Measurements from ENCODE around the gene JPH4. TPM values are rescaled to one million over a fixed set of nuclear protein-coding genes. Genes with fewer than 3 reads are reported as not detected.

Gene JPH4
- not detected in 2 replicates for total RNA-seq (2014; rRNA removed; shearing (Covaris generic))

DNA sequence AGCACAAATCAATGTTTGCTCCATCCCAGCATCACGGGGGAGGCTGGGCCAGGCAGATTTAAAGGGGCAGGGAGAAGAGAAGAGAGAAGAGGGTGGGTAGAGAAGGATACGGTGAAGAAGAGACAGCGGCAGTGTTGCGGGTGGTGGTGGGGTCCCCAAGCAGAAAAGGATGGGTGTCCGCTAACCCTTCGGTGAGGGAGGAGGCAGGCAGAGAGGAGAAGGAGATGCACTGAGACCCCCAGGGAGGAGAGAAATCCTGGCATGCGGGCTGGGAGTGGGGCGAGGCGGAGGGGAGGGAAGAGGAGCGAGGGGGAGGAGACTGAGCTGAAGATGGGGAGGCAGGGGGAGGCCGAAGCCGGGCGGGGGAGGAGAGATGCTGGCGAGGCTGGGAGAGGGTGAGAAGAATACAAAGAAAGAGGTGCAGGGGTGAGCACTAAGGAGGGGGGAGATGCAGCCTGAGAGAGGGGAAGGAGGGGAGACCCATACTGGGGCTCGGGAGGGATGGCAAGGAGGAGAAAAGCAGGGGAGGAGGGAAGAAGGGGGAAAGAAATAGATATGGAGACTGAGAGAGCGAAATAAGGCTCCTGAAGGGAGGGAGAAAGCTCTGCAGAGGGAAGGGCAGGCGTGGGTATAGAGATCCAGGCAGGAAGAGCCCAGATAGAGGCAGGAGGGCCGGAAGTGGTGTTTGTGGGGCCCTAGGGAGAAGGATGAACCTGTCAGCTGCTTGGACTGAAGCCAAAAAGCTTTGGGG is at the start of gene JPH4:
JPH4 (minus strand) TSS at position 231 of the 751 bp plus-strand sequence. CDS start 1,337 bp downstream, outside the sequence.
- Histone ChIP-seq H3K4me1 (replicated peaks) (no peaks in the 10 kb centered on the region), H3K27ac (no peak within 1 kb of the TSS), H3K36me3 (no peaks in the 10 kb centered on the region), H3K9me3 (replicated peaks) (no peaks in the 10 kb centered on the region), H3K27me3 (replicated peaks) (peaks cover 48% of the 10 kb centered on the region), H3K4me3 (no peak within 1 kb of the TSS)
- no peak for DNase-seq (ENCODE audit: low read depth in 1 of 2, low spot score in 2 of 2)

DNA sequence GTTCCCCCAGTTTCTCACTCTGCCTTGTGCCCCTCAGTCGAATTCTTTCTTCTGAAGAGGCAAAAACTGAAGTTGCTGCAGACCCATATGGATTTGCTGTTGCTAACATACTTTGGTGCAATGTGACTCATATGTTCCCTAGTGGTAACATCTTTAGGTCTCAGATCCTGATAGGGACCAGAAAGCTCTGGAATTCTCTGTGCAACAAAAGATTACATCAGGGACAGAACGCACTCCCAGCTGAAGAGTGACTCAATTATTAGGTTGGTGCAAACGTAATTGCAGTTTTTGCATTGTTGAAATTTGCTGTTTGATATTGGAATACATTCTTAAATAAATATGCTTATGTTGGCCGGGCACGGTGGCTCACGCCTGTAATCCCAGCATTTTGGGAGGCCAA is 49.4 kb upstream of the JPH4 start:
- DNase-seq (ENCODE audit: low read depth in 1 of 2, low spot score in 2 of 2): no peak
- peaks cover 2% of the 10 kb centered on the region; the same call in 1 of the 2 replicates for H3K9me3 ChIP-seq (replicated peaks)

DNA sequence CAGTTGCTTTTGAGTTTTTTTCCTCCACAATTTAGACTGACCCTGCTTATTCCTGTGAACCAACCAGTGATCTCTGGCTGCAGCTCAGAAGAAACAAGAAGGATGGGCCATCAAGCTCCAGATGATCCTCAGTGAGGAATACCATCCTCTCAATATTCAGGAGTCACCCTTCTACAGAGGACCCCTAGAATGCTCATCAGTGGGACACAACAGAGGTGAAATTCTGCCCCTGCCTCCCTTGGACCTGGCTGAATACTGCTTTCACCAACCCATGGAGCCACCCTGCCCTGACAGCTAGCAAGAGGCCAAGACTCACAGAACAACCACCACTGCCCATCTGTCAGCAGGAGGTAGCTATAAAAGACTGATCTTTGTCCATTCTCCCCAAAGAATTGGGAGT is 48.4 kb upstream of the JPH4 start:
- no peak for DNase-seq (ENCODE audit: low read depth in 1 of 2, low spot score in 2 of 2)
- no peaks in the 10 kb centered on the region for H3K4me1 ChIP-seq (replicated peaks)
- no peak overlapping the region for H3K27ac ChIP-seq
- H3K27me3 ChIP-seq (replicated peaks): no peaks in the 10 kb centered on the region
- H3K4me3 ChIP-seq: no peak overlapping the region
- H3K36me3 ChIP-seq: no peaks in the 10 kb centered on the region
- H3K9me3 ChIP-seq (replicated peaks): peaks cover 2% of the 10 kb centered on the region; the same call in 1 of the 2 replicates

More for the DNA sequence above, 49.4 kb upstream of the JPH4 start:
- no peaks in the 10 kb centered on the region for H3K36me3 ChIP-seq
- no peaks in the 10 kb centered on the region for H3K27me3 ChIP-seq (replicated peaks)
- no peaks in the 10 kb centered on the region for H3K4me1 ChIP-seq (replicated peaks)
- no peak overlapping the region for H3K4me3 ChIP-seq
- no peak overlapping the region for H3K27ac ChIP-seq

DNA sequence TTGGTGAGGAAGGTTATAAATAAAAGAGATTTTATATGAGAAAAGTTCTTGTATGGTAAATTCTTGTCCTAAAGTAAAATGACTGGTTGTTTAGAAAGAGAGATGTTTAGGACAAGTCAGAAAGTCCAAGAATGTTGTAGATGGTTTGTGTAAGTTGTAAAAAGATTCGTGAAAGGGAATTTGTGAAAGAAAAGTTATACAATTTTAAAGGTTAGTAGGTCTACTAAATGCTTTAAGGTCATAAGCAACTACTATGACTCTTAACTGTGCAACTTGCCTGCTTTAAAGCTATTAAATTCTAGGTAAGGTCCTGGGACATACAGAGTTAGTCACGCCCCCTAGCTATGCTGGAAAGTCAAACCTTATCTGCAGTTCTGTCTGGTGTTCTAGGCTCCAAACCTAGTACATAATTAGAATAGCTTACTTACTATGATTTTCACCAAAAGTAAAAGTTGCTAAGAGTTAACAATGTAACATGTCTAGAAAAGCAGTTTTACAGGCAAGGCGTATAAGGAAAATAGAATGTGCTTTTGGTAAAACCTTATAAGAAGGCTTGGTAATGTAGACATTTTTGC is 46.3 kb upstream of the JPH4 start:
- H3K9me3 ChIP-seq (replicated peaks): peaks cover 2% of the 10 kb centered on the region; the same call in 1 of the 2 replicates
- H3K36me3 ChIP-seq: no peaks in the 10 kb centered on the region
- H3K27ac ChIP-seq: no peak overlapping the region
- no peaks in the 10 kb centered on the region for H3K4me1 ChIP-seq (replicated peaks)
- H3K27me3 ChIP-seq (replicated peaks): no peaks in the 10 kb centered on the region
- H3K4me3 ChIP-seq: no peak overlapping the region
- DNase-seq (ENCODE audit: low read depth in 1 of 2, low spot score in 2 of 2): no peak

DNA sequence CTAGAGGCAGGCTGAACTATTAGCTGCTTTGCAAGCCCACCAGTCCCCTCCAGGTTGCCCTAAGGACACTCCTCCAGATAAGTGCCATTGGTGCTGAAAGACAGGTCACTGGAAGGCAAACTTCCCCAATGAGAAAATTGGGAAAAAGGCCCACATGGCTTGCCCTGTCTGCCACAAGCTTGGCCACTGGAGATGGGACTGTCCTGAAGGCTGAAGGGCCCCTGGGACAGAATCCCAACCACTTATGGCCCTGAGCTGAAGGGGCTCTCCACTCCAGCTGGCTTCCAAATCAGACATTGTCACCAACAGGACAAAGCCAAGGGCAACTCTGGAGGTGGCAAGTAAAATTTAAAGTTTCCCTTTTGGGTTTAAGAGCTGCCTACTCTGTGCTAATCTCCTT is 45.4 kb upstream of the JPH4 start:
- Histone ChIP-seq H3K9me3 (replicated peaks) (peaks cover 2% of the 10 kb centered on the region; the same call in 1 of the 2 replicates), H3K4me3 (no peak overlapping the region), H3K4me1 (replicated peaks) (no peaks in the 10 kb centered on the region), H3K27me3 (replicated peaks) (no peaks in the 10 kb centered on the region), H3K27ac (no peak overlapping the region), H3K36me3 (no peaks in the 10 kb centered on the region)
- DNase-seq (ENCODE audit: low read depth in 1 of 2, low spot score in 2 of 2): no peak

DNA sequence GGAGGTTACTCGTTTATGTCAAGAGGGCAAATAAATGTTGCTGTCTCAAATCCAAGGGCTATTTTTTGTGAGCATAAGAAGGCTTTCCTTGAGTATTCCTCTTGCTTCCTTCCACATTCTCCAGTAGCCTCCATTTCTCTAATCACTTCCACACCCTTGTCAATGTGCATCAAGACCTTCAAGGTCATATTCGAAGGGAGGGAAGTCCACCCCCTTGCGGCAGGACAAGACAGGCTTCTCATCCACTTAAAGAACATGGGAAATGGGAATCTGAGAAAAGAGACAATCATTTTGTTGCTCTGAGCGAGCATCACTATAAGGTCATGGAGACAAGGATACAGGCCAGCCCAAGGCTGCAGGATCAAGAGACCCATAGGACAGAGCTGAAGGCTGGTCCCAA is 44.4 kb upstream of the JPH4 start:
- Histone ChIP-seq H3K4me3 (no peak overlapping the region), H3K36me3 (no peaks in the 10 kb centered on the region), H3K4me1 (replicated peaks) (no peaks in the 10 kb centered on the region), H3K27me3 (replicated peaks) (no peaks in the 10 kb centered on the region), H3K27ac (no peak overlapping the region), H3K9me3 (replicated peaks) (peaks cover 2% of the 10 kb centered on the region; the same call in 1 of the 2 replicates)
- DNase-seq (ENCODE audit: low read depth in 1 of 2, low spot score in 2 of 2): no peak

DNA sequence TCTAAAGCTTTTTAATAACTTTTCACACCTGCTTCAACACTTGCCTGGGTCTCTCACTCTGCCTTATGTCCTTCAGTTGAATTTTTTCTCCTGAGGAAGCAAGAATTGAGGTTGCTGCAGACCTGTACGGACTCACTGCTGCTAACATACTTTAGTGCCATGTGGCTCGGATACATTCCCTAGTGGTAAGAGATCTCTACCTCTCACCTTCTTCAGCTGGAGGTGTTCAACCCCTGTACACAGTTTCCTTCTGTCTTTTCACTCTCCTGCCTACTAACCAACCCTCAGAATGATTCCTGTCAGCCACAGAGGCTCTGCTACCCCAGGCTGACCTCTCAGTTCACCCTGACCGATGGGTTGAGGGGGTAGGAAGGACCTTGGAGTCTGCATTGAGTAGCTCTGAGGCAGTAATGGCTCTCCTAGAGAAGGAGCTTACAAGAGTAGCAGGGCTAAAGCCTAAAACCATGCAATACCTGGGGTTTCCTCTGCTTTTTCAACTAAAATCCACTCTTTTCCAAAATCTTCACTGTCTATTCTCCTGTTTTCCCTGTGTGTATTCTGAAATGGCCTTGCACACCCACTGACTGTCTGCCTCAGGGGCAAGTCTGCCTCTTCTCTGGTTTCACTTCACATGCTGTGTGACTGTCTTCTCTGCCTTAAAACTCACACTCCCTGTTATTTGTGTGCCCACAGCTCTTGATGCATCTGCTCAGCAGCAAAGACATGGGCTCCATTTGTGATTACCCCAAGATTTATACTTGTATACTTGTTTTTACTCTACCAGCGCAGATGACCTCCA is 43.5 kb upstream of the JPH4 start:
- Histone ChIP-seq H3K9me3 (replicated peaks) (peaks cover 2% of the 10 kb centered on the region; the same call in 1 of the 2 replicates), H3K4me1 (replicated peaks) (no peaks in the 10 kb centered on the region), H3K27me3 (replicated peaks) (no peaks in the 10 kb centered on the region), H3K4me3 (no peak overlapping the region), H3K36me3 (no peaks in the 10 kb centered on the region), H3K27ac (no peak overlapping the region)
- no peak for DNase-seq (ENCODE audit: low read depth in 1 of 2, low spot score in 2 of 2)

DNA sequence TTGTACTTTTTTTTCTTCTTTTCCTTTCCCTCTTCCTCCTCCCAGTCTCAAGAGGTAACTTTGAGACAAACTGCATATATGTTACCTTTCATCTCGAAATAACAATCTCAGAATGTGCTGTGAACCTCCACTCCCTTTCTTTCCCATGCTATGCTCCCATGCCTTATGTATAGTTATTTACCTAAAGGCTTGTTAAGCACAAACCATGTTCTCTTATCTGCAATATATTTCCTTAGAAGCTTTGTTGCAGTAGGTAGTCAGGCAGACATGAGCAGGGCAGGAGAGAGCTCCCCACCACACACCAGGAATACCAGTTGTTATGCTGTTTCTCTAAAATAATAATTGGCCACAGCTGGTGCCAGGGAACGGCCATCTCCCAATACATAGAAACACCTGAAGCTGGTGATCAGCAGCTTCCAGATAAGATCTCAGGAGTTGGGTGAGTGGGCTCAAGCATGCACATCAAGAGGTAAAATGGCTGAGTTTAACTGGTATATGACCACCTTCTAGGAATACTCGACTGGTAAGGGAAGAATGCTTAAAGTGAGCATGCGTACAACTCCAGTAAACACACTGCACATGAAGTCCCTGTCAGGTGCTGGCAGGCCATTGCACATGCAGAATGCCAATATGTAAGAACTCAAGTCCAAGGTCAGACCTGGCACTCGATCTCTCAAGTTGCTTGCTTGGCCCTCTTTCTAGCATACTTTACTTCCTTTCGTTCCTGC is 42.8 kb upstream of the JPH4 start:
- Histone ChIP-seq H3K27ac (no peak overlapping the region), H3K9me3 (replicated peaks) (peaks cover 2% of the 10 kb centered on the region; the same call in 1 of the 2 replicates), H3K36me3 (no peaks in the 10 kb centered on the region), H3K4me3 (no peak overlapping the region), H3K4me1 (replicated peaks) (no peaks in the 10 kb centered on the region), H3K27me3 (replicated peaks) (no peaks in the 10 kb centered on the region)
- no peak for DNase-seq (ENCODE audit: low read depth in 1 of 2, low spot score in 2 of 2)

DNA sequence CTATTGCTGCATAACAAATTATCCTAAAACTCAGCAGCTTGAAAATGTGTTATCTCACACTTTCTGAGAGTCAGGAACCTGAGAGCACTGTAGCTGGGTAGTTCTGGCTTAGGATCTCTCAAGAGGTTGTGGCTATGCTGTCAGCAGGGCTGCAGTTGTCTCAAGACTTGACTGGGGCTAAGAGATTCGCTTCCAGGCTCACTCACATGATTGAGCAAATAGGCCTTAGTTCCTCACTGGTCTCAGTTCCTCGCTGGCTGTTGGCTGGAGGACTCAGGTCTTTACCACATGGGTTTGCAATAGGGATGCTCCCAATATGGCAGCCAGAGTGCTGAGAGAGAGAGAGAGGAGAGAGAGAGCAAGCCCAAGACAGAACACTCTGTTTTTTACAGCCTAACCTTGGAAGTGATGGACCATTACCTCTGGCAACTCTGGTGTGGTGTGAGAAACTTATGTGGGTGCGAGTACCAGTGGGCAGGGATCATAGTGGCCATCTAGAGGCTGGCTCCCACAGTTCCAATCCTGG is 41.6 kb upstream of the JPH4 start:
- peaks cover 2% of the 10 kb centered on the region; the same call in 1 of the 2 replicates for H3K9me3 ChIP-seq (replicated peaks)

DNA sequence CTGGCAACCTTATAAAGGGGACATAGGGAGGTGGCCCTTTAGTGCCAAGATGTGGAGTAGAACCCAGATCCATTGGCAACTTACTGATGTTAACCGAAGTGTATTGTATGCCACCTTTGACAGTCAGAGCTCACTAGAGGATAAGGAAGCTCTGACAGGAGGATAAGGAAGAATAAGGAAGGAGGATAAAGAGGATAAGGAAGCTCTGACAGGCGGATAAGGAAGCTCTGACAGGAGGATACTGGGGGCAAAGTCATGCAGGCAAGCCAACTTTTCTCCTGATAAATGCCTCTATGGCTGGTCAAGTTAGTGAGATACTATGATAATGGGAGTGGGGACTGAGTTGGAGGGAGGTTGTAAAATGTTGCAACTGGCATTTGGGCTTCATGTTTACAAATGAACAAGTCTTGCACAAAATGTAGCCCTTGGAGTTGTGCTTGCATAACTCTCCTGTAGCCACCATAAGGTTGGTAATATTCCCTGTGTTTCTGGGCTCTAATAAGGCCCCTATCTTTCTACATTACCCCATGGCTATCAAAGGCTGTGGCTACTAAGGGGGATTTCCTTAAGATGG is 39.9 kb upstream of the JPH4 start:
- Histone ChIP-seq H3K36me3 (no peaks in the 10 kb centered on the region), H3K9me3 (replicated peaks) (no peaks in the 10 kb centered on the region), H3K27ac (no peak overlapping the region), H3K4me3 (no peak overlapping the region), H3K27me3 (replicated peaks) (no peaks in the 10 kb centered on the region), H3K4me1 (replicated peaks) (no peaks in the 10 kb centered on the region)
- no peak for DNase-seq (ENCODE audit: low read depth in 1 of 2, low spot score in 2 of 2)

More for the DNA sequence above, 41.6 kb upstream of the JPH4 start:
- no peak for DNase-seq (ENCODE audit: low read depth in 1 of 2, low spot score in 2 of 2)
- H3K36me3 ChIP-seq: no peaks in the 10 kb centered on the region
- H3K4me3 ChIP-seq: no peak overlapping the region
- H3K27ac ChIP-seq: no peak overlapping the region
- H3K27me3 ChIP-seq (replicated peaks): no peaks in the 10 kb centered on the region
- H3K4me1 ChIP-seq (replicated peaks): no peaks in the 10 kb centered on the region

DNA sequence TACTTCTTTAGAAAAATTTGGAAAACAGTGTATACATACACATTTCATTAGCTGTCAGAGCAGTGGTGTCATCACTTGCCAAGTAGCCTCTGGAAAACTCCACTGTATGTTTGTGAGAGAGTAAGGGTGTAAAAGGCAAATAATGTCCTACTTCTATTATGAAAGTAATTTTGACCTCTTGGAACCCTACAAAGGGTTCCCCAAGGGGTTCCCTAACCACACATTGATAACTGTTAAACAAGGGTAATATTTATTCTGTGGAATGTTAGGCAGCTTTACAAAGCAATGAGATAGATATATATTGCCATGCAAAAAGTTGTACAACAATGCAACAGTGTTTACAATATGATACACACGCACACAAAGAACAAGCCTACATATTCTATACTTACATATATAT is 38.9 kb upstream of the JPH4 start:
- Histone ChIP-seq H3K27ac (no peak overlapping the region), H3K4me3 (no peak overlapping the region), H3K27me3 (replicated peaks) (no peaks in the 10 kb centered on the region), H3K36me3 (no peaks in the 10 kb centered on the region), H3K9me3 (replicated peaks) (no peaks in the 10 kb centered on the region), H3K4me1 (replicated peaks) (no peaks in the 10 kb centered on the region)
- no peak for DNase-seq (ENCODE audit: low read depth in 1 of 2, low spot score in 2 of 2)

DNA sequence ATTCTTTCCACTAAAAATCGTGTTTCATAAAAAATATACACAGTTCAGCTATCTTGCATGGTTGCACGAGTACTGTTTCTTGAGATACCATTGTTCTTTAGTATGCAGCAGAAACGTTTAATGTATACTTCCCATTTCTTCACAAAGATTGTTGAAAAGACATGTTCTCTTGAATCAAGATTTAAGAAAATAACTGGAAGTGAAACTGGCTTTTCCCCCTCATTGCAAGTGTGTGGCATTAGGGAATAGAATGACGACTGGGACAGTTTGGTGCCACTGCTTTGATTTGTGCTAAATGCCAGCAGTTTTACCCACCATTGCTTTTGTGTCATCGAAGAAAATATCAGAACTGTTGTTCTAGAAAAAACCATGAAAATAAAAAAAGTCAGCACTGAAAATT is 37.3 kb upstream of the JPH4 start:
- H3K4me3 ChIP-seq: no peak overlapping the region
- no peak for DNase-seq (ENCODE audit: low read depth in 1 of 2, low spot score in 2 of 2)
- H3K36me3 ChIP-seq: no peaks in the 10 kb centered on the region

DNA sequence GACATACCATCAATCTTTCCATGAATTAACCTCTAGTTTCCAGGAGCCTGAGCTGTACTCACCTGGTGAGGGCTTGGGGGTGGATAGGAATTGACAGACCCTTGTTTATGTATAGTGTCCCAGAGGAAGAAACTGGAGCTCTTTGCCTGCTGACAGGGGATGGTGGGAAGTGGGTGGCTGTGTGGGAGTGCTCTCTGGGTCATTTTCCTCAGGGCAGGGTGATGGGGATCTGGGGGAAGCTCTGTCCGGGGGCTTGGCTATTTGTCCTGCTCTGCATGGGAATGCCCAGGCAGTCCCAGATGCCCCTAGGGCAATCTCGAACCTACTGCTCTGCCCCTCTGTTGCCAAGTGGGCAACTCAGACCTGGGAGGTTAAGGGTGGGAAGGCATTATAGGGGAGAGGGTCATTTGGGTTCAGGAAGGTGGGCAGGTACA is 35.8 kb upstream of the JPH4 start:
- Histone ChIP-seq H3K9me3 (replicated peaks) (no peaks in the 10 kb centered on the region), H3K27ac (no peak overlapping the region), H3K27me3 (replicated peaks) (peaks cover 11% of the 10 kb centered on the region), H3K36me3 (no peaks in the 10 kb centered on the region), H3K4me3 (no peak overlapping the region), H3K4me1 (replicated peaks) (no peaks in the 10 kb centered on the region)
- no peak for DNase-seq (ENCODE audit: low read depth in 1 of 2, low spot score in 2 of 2)

More for the DNA sequence above, 37.3 kb upstream of the JPH4 start:
- H3K27ac ChIP-seq: no peak overlapping the region
- H3K4me1 ChIP-seq (replicated peaks): no peaks in the 10 kb centered on the region
- H3K9me3 ChIP-seq (replicated peaks): no peaks in the 10 kb centered on the region
- peaks cover 4% of the 10 kb centered on the region; the same call in 1 of the 2 replicates for H3K27me3 ChIP-seq (replicated peaks)

All from SJSA1 (cell line).